HL-60/S4 treated with retinoic acid at 250 ng/mL for 4 days and 3 days (cell line): ENCODE data around the gene ZNF548.

Experiments used
- in situ Hi-C: fragments of 300-500 bp; cut with MboI; formaldehyde crosslinking; loops from 2 replicates; pipeline ENCODE4 v1.7.0; 2022; ENCODE audit warnings: low sequenced_read_pairs

Gene ZNF548

GRCh38 chr19:57395710-57396109 is 6.1 kb downstream of the ZNF548 start:
- in situ Hi-C loops, result no loop called here

GRCh38 chr19:57398868-57399267 is 9.2 kb downstream of the ZNF548 start:
- in situ Hi-C loops, result no loop called here

GRCh38 chr19:57403737-57404563 is 14.3 kb downstream of the ZNF548 start:
- in situ Hi-C loops, result no loop called here

- in situ Hi-C loops, result no loop called here
Observed at GRCh38 chr19:57406516-57407123, 17.0 kb downstream of the ZNF548 start.

GRCh38 chr19:57410877-57411671 is 21.4 kb downstream of the ZNF548 start, which contains the start of gene ZNF17:
ZNF17 (plus strand) TSS chr19:57411161; CDS start chr19:57413616, 2,455 bp downstream.
- in situ Hi-C loops, result no loop called here

- in situ Hi-C loops, result no loop called here
Observed at GRCh38 chr19:57419439-57419838, 29.8 kb downstream of the ZNF548 start.

- in situ Hi-C loops, result no loop called here
Observed at GRCh38 chr19:57421037-57421436, 31.4 kb downstream of the ZNF548 start.

- in situ Hi-C loops, result no loop called here
Observed at GRCh38 chr19:57434386-57435061, 44.9 kb downstream of the ZNF548 start.

GRCh38 chr19:57435062-57435978 is 45.7 kb downstream of the ZNF548 start, which contains the start of gene ZNF749:
ZNF749 (plus strand) TSS chr19:57435325; CDS start chr19:57435579, 254 bp downstream.
- in situ Hi-C loops, result no loop called here

- in situ Hi-C loops, result no loop called here
Observed at GRCh38 chr19:57436417-57436816, 46.8 kb downstream of the ZNF548 start.

- in situ Hi-C loops, result no loop called here
Observed at GRCh38 chr19:57437931-57438330, 48.3 kb downstream of the ZNF548 start.

- in situ Hi-C loops, result no loop called here
Observed at GRCh38 chr19:57438925-57439324, 49.3 kb downstream of the ZNF548 start.

GRCh38 chr19:57441979-57442752 is 52.5 kb downstream of the ZNF548 start:
- in situ Hi-C loops, result no loop called here

- in situ Hi-C loops, result no loop called here
Observed at GRCh38 chr19:57443121-57443696, 53.6 kb downstream of the ZNF548 start.

GRCh38 chr19:57452307-57452706 is 62.7 kb downstream of the ZNF548 start:
- in situ Hi-C loops, result no loop called here
